Fibroblast of skin of scalp (primary cell): Measurements from ENCODE around the gene CCDC24.

Experiments used
- DNase-seq: peaks from one replicate; pipeline ENCODE4 v3.0.0-alpha.2; 2013

Gene CCDC24

DNA sequence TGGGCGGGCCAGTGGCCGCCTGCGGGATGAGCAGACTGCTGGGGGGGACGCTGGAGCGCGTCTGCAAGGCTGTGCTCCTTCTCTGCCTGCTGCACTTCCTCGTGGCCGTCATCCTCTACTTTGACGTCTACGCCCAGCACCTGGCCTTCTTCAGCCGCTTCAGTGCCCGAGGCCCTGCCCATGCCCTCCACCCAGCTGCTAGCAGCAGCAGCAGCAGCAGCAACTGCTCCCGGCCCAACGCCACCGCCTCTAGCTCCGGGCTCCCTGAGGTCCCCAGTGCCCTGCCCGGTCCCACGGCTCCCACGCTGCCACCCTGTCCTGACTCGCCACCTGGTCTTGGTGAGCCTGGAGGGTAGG, 10.3 kb upstream of the CCDC24 start:
- DNase-seq = no peak

DNA sequence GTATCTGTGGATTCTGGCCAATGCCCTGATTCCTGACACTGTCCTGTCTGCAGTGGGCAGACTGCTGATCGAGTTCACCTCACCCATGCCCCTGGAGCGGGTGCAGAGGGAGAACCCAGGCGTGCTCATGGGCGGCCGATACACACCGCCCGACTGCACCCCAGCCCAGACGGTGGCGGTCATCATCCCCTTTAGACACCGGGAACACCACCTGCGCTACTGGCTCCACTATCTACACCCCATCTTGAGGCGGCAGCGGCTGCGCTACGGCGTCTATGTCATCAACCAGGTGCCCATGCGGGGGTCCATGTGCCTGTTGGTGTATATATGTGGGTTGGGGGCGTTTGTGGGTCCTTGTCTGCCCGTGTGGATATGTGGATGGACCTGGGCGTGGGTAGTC, 9.8 kb upstream of the CCDC24 start:
- no peak for DNase-seq

DNA sequence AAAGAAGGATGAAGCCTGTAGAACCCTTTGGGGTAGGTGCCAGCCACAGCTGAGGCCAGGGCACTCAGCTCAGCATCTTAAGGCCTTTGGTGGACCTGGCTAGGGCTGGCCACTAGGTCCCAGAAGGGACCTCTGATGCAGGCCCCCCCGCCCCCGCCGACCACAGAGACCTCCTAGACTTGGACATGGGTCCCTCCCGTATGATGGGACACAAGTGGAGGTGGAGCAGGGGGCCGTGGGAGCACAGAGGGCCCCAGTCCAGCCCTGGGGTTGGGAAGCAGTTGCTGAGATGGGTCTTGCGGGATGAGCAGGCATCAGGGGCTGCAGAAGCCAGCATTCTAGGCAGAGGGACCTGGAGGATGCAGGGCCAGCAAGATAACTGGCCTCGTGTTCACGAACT, 9.2 kb upstream of the CCDC24 start:
- DNase-seq = no peak

DNA sequence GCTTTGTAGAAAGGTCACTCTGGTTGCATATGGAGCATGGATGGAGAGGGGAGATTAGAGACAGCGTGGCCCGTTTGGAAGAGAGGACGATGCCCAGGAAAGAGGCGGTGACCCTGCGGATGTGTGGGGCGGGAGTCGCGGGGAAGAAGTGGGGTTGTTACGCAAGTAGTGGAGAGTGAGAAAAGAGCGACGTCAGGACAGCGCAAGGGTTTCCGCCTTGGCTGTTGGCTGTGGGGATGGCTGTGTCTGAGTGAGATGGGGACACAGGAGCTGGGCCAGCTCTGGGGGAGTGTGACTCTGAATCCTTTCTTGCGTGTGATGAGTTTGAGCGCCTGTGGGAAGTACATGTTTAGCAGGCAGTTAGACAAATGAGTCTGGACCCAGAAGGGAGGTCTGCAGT, 8.6 kb upstream of the CCDC24 start:
- no peak for DNase-seq

DNA sequence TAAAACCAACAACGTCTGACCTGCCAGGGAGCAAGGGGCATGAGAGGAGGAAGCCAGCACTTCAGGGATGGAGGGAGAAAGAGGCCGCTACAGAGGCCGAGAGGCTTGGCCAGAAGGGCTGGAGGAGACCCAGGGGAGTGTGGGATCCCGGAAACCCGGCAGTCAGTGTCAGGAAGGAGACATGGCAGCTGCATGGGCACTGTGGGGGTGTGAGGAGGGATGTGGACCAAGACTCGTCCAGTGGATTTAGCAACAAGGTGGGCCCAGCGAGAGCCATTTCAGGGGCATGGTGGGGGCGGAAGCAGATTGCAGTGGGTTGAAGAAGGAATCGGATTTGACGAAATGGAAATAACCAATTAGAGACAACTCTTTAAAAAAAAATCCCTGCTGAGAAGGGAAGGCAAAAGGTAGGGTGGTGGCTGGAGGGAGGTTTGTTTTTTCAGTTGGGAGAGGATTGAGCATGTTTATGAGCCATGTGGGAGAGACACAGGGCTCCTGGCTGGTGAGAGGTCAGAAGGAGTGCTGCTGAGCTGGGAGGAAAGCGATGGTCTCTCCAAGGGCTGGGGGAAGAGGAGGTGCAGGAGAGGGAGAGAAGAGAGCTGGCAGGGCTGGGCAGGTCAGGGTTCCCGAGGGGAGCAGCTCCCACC, 8.0 kb upstream of the CCDC24 start:
- no peak for DNase-seq

DNA sequence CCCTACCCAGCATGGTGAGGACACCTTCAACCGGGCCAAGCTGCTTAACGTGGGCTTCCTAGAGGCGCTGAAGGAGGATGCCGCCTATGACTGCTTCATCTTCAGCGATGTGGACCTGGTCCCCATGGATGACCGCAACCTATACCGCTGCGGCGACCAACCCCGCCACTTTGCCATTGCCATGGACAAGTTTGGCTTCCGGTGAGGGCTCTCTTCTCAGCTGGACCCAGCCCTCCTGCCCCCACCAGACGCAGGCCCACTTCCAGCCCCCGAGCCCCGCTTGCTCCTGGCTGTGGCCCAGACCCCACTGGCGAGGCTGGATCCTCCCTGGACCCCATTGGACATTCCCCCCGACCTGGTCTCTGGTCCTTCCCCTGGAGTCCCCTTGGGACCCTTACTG, 6.5 kb upstream of the CCDC24 start:
- no peak for DNase-seq

DNA sequence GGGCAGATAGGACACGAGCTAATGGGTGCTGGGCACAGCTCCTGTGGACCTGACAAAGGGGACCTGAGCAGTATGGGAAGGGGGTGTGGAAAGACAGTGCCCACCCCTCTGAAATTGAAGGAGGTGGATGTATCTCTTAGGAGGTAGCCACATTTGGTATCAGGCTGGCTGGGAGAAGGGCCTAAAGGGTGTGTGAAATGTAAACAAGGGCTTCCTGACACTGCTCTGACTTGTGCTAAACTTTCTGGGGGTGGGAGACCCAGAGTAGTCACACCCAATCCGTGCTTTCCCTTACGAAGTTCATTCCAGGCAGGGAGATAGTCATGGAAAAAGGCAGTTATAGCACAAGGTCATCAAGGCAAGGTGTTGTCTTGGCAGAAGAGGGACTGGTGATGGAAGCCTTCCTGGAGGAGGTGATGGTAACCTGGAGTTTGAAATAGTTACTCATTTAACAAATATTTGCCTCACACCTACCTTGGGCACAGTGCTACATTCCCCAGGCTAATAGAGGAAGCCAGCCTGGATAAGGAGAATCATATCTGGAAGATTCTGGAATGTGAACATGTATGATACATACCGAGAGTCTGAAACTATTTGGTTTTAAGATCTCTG, 5.3 kb upstream of the CCDC24 start:
- DNase-seq = no peak

DNA sequence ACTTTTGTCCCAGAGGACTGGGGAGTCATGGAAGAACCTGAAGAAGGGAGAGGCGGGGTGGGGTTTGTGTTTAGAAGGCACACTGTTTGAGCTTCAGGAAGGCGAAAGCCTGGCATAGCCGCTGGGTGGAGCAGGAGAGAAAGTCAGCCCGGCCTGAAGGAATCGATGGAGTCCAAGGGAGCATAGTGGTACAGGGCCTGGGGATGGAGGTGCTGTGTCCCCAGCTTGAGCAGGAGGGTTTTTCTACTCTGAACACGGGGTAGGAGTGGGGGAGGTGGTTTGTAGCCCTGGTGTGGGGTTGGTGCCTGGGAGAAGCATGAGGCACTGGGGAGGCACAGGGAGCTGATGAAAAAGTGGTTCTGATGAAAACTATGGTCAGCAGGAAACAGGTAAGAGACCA, 4.7 kb upstream of the CCDC24 start:
- no peak for DNase-seq

DNA sequence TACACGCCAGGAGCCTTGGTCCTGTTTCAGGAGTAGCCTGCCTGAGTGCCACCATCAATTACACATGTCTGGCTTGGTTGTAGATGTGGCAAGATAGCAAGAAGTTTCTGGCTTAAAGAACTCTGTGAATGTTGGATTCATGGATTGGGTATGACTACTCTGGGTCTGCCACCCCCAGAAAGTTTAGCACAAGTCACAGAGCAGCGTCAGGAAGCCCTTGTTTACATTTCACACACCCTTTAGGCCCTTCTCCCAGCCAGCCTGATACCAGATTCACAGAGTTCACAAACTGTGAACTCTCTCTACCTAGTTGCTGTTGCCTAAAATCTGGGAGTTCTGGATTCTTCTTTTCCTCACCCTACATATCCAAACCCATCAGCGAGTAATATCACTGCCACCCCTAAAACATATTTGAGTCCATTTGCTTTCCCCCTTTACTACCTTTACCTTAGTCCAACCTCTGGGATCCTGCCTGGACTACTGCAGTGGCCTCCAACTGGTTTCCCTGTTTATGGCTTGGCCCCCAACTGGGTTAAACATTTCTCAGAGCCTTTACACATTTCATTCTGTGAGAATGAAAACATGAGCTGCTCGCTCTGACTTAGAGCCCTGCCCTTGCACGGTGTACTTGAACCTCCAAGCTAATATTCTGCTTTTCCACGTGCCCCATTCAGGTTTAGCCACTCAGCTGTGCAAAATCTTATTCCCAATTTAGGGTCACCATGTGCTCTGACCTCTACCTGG, 4.1 kb upstream of the CCDC24 start:
- DNase-seq = no peak

DNA sequence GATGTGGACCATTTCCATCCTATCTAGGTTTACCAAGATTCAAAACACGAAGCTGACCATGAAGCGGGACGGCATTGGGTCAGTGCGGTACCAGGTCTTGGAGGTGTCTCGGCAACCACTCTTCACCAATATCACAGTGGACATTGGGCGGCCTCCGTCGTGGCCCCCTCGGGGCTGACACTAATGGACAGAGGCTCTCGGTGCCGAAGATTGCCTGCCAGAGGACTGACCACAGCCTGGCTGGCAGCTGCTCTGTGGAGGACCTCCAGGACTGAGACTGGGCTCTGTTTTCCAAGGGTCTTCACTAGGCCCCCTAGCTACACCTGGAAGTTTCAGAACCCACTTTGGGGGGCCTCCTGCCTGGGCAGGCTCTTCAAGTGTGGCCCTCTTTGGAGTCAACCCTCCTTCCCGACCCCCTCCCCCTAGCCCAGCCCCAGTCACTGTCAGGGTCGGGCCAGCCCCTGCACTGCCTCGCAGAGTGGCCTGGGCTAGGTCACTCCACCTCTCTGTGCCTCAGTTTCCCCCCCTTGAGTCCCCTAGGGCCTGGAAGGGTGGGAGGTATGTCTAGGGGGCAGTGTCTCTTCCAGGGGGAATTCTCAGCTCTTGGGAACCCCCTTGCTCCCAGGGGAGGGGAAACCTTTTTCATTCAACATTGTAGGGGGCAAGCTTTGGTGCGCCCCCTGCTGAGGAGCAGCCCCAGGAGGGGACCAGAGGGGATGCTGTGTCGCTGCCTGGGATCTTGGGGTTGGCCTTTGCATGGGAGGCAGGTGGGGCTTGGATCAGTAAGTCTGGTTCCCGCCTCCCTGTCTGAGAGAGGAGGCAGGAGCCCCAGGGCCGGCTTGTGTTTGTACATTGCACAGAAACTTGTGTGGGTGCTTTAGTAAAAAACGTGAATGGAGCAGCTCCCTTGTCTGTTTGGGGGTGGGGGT, 864 bp upstream of the CCDC24 start:
- DNase-seq = no peak

DNA sequence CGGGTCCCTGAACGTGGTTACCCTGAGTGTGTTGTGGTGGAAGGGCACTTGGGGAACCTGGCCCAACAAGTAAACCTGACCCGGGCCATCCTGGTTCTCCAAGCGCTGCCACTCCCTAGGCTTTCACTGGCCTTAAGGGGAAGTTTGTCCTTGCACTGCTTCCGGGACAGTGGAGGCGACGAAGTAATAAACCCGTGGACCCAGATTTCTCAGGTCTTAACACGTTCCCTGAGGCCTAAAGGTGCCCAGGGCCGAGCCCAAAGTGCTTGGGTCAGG, 261 bp upstream of the CCDC24 start:
- no peak for DNase-seq

DNA sequence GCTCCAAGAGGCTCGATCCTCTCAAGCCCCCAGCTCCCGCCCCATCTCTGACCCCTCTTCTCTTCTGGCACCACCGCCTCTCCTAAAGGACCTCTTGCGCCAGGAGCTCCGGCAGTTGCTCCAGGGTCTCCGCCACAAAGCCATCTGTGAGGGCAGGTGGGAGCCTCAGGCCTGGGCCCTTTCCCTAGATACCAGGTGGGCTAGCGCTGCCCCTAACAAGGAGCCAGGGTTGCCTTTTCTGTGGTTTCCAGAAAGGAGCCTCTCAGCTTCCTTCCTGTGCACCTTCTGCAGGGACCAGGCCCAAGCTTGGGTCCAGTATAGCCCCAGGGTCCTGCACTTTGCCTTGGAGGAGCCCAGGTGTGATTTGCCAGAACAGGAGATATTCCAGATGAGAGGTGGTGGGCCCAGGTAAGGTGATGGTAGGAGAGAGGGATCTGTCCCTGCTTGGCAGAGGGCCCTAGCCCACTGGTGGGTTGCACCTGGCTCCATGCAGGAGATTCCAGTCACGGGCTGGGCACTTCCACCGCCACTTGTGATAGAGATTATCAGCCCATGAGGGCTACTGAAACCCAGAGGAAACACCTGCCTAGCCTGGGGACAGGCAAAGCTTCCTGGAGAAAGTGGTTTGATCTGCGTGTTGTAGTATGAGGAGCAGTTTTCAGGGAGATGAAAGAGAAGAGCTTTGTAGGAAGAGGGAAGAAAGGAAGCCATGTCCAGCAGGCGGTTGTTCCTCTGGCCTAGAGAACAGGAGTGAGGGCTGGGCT, 1.0 kb downstream of the CCDC24 start:
- no peak for DNase-seq

DNA sequence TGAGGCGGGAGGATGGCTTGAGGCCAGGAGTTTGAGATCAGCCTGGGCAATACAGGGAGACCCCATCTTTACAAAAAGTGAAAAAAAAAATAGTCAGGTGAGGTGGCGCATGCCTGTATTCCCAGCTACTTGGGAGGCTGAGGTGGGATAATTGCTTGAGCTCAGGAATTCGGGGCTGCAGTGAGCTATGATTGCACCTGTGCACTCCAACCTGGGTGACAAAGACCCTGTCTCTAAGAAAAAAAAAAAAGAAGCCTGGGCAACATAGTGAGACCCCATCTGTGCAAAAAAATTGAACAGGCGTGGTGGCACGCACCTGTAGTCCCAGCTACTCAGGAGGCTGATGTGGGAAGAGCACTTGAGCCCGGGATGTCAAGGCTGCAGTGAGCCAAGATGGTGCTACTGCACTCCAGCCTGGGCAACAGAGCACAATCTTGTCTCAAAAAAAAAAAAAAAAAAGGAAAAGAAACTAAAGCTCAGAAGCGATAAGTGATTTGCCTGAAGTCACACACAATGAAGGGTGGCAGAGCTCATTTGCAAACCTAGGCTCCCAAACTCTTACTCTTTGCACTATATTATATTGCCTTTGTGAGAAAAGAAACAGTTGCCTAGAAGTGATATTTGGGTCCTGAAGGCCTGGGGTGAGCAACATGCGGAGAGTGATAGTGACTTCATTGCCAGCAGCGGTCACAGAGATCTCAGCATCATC, 2.0 kb downstream of the CCDC24 start:
- DNase-seq = no peak

DNA sequence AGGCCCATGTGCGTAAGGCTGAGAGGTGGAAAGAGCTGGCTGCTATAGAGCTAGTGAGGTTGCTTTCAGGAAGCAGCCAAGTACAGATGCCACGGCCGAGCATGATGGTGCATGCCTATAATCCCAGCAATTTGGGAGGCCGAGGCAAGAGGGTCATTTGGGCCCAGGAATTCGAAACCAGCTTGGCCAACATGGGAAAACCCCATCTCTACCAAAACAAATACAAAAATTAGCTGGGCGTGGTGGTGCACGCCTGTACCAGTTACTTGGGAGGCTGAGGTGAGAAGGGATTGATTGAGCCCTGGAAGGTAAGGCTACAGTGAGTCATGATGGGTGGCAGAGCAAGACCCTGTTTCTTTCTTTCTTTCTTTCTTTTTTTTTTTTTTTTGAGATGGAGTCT, 2.7 kb downstream of the CCDC24 start:
- no peak for DNase-seq

DNA sequence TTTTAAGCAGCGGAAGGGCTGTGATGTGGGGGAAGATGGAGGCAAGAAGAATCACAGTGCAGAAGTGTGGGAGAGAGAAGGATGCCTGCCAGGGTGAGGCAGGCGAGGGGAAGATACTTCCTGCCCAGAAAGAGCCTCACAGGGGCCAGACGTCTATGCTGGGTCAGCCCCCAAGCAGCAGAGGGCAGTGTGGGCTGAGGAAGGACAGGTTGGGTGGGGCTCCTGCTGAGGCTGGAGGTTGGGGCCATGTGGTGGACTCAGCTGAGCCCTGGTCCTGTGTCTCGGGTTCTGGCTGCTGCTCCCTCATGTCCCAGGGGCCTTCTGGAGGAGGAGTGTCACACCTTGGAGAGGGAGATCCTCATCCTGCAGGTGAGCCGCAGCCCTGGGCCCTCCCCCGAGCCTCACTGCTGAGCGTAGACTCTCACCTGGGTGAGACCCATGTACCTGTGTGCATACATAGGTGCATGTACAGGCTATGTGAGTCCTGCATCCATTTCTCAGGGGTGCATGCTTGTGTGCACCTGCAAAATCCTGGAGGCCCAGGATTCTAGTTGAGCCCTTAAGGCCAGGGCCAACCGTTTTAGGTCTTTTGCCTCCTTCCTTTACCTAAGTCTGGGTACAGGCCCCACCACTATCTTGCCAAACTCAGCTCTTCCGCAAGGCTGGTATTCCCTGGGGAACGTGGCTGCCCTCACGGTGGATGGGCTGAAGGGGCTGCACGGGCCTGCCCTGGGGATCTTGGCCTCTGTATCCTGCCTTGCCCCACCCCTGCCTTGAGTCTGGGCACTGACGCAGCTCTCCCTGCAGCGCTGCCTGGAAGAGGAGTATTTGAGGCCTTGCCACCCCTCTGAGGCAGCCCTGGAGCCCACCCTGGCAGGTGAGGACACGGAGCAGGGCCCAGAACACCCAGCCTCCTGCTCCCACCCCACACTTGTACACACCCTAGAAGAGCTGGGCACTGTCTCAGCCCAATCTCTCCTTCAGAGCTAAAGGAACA, 3.7 kb downstream of the CCDC24 start:
- peak; percentile 48 for DNase-seq

DNA sequence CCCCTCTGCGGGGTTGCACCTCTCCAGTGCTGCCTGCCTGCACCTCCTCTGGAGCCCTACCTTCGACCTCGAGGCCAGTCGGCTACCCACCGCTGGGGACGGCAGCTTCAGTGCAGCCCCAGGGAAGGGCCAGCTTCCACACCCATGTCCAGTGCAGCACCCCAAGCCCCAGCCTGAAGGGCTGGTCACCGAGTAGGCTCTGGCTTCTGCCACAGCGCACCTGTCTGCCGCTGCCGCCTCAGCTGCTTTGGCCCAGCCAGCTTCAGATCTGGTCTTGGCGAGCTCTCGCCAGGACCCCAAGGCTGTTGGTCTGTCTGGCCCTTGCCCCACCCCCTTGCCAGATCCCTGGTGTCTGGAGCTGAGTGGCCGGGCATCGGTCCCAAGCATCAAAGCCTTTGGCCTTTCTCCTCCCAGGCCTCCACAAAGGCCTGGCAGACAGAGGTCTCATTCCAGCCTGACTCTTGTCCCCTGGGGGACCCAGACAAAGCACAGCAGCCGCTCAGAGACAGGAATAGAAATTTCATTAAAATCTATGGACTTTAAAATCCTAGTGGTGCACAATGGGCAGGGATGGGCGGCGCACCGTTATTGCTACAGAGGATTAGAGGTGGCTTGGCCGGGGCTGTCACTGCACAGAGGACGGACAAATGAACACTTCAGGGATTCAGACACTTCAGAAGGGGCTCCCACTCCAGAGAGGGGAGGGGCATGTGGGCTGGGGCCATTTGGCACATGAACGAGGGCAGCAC, 4.8 kb downstream of the CCDC24 start:
- DNase-seq = no peak

DNA sequence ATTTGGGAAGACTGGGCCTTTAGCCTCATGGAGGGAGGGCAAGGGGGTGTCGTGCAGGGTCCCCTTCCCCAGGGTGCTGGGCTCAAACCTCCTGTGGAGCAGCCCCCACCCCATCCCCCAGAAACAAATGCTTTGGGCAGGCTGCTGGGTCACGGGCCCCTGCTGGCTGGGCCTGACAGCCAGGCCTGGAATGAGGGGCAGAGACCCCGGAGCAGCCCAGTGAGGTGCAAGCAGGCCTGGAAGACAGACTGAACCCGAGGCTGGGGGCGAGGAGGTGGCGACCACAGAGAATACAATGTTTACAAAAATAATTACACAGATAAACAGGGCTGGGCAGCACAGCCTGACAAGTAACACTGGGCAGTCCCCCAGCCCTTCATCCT, 5.3 kb downstream of the CCDC24 start:
- no peak for DNase-seq

DNA sequence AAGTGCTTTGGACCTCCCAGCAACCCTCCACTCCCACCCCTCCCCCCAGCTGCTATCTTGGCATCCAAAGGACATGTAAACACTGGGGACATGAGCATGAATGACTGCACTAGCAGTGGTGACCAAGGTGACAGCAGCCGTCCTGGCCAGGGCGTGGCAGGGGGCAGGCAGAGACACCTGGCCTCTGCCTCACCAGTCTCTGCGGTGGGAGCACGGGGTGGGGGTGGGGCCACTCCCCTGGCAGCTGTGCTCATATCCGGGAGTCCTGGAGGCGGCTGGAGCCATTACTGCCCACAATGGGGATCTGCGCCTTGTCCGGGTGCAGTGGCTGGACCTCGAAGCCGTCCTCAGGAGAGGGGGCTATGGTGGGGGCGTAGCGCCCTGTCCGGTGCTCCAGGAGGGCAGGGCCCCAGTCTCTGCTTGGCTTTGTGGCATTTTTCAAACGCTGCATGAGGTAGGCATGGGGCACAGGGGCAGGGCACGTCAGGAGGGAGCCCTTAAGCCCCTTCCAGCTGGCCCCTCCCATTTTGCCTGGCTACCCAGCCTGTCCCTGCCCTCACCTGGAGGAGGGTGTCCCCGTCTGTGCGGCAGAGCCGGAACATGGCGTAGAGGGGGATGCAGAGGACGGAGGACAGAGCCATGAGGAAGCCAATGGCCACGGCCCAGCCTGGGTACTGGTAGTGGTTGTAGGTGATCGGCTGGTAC, 6.0 kb downstream of the CCDC24 start:
- DNase-seq = no peak

DNA sequence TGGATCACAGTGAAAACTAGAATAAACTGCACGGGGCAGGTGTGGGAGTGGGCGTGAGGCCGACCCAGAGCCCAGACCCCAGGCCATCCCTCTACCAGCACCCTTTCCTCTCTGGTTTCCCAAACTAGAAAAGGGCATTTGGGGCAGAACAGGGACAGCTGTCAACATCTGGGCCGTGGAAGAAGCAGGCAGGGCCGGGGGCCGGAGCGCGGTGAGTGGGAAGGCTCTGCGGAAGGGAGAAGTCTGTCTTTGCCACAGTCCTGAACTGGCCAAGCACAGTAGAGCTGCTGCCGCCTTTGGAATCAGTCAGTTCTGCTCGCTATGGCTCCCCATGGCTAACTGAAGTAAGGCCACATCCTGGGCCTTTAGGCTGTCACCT, 6.6 kb downstream of the CCDC24 start:
- DNase-seq = no peak
